Nephron (organoid): ENCODE measurements around the gene PKNOX2.

Experiments used
- H3K27ac Mint-ChIP-seq, 3 experiments: 2 replicates each; pipeline ENCODE4 v1.8.0; 2020; ENCODE audit warnings: mixed read lengths in 3 of 3, mild to moderate bottlenecking in 2 of 3, moderate library complexity in 1 of 3
- H3K27me3 Mint-ChIP-seq: 2 replicates; pipeline ENCODE4 v1.8.0; 2021; ENCODE audit warnings: low read depth, mild to moderate bottlenecking, moderate library complexity, mixed read lengths
- H3K36me3 Mint-ChIP-seq: 2 replicates; pipeline ENCODE4 v1.8.0; 2020; ENCODE audit warnings: low read depth, mixed read lengths
- H3K4me1 Mint-ChIP-seq: 2 replicates; pipeline ENCODE4 v1.8.0; 2020; ENCODE audit warnings: mixed read lengths
- H3K4me3 Mint-ChIP-seq, 3 experiments: 2 replicates each; pipeline ENCODE4 v1.8.0; 2020; ENCODE audit warnings: mild to moderate bottlenecking in 3 of 3, mixed read lengths in 3 of 3, moderate library complexity in 2 of 3
- H3K9me3 Mint-ChIP-seq: 2 replicates; pipeline ENCODE4 v1.8.0; 2020; ENCODE audit warnings: mixed read lengths
- TF ChIP-seq, protein P1 (sequence below), 3 experiments: fragments of 200-600 bp; sonication (generic); IDR thresholded peaks; one replicate each; pipeline ENCODE4 v1.5.0; 2021; ENCODE audit warnings: antibody characterized with exemption in 3 of 3; ENCODE audit not compliant: unreplicated experiment in 3 of 3

PKNOX2 gene

GRCh38 chr11:125343718-125344131 is 179.2 kb downstream of the PKNOX2 start:
- H3K4me3 Mint-ChIP-seq, result peak overlapping the region in 2 of 3 experiments; percentile 24 to 27
- peak overlapping the region; percentile 60 to 87 (median 87) for H3K27ac Mint-ChIP-seq
- H3K9me3 Mint-ChIP-seq, result no peaks in the 10 kb centered on the region
- peaks cover 6% of the 10 kb centered on the region for H3K27me3 Mint-ChIP-seq
- peaks cover 4% of the 10 kb centered on the region for H3K36me3 Mint-ChIP-seq
- TF ChIP-seq, protein P1, sequence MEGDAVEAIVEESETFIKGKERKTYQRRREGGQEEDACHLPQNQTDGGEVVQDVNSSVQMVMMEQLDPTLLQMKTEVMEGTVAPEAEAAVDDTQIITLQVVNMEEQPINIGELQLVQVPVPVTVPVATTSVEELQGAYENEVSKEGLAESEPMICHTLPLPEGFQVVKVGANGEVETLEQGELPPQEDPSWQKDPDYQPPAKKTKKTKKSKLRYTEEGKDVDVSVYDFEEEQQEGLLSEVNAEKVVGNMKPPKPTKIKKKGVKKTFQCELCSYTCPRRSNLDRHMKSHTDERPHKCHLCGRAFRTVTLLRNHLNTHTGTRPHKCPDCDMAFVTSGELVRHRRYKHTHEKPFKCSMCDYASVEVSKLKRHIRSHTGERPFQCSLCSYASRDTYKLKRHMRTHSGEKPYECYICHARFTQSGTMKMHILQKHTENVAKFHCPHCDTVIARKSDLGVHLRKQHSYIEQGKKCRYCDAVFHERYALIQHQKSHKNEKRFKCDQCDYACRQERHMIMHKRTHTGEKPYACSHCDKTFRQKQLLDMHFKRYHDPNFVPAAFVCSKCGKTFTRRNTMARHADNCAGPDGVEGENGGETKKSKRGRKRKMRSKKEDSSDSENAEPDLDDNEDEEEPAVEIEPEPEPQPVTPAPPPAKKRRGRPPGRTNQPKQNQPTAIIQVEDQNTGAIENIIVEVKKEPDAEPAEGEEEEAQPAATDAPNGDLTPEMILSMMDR (IDR thresholded peaks at IDR 0.05; ENCODE audit: unreplicated experiment in 3 of 3), result no peak
- H3K4me1 Mint-ChIP-seq, result peaks cover 92% of the 10 kb centered on the region

DNA sequence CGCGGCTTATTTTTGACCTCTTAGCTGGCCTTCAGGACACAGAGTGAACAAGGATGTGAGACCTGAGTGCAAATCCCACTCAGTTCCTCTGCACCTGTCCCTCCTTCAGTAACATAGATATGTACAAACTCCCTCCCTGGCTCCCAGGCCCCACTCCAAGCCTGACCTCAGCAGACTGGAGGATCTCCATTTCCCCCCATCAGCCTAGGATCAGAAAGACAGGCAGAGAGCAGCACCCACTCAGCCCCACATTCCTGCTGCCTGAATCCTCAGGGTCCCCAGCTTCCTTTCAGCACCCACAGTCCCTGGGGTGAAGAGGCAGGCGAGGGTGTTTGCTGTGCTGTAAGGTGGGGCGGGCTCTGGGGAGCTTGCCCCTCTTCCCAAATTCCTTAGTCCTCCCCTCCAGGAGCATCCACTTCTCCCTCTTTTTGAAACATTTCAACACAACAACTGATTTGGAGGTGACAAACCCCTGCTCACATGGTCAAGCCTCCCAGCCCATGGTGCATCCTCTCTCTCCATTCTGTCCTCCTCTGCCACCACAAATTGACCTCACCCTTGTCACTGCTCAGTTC is 180.4 kb downstream of the PKNOX2 start:
- TF ChIP-seq, protein P1 (IDR thresholded peaks at IDR 0.05; ENCODE audit: unreplicated experiment in 3 of 3), result no peak
- H3K4me3 Mint-ChIP-seq, result peak overlapping the region in 2 of 3 experiments; percentile 43 to 63
- H3K36me3 Mint-ChIP-seq, result peaks cover under 1% of the 10 kb centered on the region
- peaks cover 92% of the 10 kb centered on the region for H3K4me1 Mint-ChIP-seq
- peak overlapping the region; percentile 87 to 91 (median 87) for H3K27ac Mint-ChIP-seq
- H3K9me3 Mint-ChIP-seq, result no peaks in the 10 kb centered on the region
- H3K27me3 Mint-ChIP-seq, result peaks cover 4% of the 10 kb centered on the region

GRCh38 chr11:125345421-125346178 is 181.0 kb downstream of the PKNOX2 start:
- peak overlapping the region; percentile 7 to 63 (median 43) for H3K4me3 Mint-ChIP-seq
- H3K27me3 Mint-ChIP-seq, result peaks cover 4% of the 10 kb centered on the region
- H3K36me3 Mint-ChIP-seq, result no peaks in the 10 kb centered on the region
- peaks cover 88% of the 10 kb centered on the region for H3K4me1 Mint-ChIP-seq
- no peaks in the 10 kb centered on the region for H3K9me3 Mint-ChIP-seq
- TF ChIP-seq, protein P1 (IDR thresholded peaks at IDR 0.05; ENCODE audit: unreplicated experiment in 3 of 3), result peak; percentile 85 to 93 (median 88)
- peak overlapping the region; percentile 87 to 91 (median 87) for H3K27ac Mint-ChIP-seq

GRCh38 chr11:125346179-125346530 is 181.6 kb downstream of the PKNOX2 start:
- TF ChIP-seq, protein P1 (IDR thresholded peaks at IDR 0.05; ENCODE audit: unreplicated experiment in 3 of 3), result no peak
- peaks cover 4% of the 10 kb centered on the region for H3K27me3 Mint-ChIP-seq

DNA sequence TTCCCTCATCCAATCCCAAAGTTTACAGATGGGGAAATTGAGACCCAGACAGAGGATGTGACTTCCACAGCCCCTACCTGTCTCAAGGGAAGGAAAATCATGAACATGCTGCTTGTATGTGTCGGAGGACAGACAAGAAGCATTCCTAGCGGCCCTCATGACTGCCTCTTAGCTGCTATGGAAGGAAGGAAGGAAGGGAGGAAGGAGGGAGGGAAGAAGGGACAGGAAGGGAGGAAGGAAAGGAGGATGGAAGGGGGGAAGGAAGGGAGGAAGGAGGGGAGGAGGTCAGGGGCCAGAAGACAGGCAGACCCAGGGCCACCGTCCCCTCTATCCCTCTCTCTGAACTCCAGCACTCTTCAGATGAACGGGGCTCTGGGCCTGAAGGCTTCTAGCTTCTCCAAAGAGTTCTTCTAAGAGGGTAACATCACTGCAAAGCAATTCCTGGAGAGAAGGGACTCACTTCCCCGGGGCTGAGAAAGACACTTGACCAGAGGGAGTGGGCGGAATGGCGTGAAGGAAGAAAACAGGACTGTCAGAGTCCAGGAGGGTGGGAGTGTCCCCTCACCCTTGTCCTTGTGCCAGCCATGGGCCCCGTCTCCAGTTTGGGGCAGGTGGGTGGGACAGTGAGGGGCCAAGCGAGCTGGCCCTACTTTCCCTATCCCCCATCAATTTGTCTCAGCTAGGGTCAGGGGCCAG is 182.2 kb downstream of the PKNOX2 start:
- H3K4me1 Mint-ChIP-seq, result peaks cover 82% of the 10 kb centered on the region
- H3K27ac Mint-ChIP-seq, result peak overlapping the region; percentile 87 to 93 (median 91)
- H3K9me3 Mint-ChIP-seq, result no peaks in the 10 kb centered on the region
- TF ChIP-seq, protein P1 (IDR thresholded peaks at IDR 0.05; ENCODE audit: unreplicated experiment in 3 of 3), result no peak
- H3K27me3 Mint-ChIP-seq, result peaks cover 4% of the 10 kb centered on the region
- peaks cover 2% of the 10 kb centered on the region for H3K36me3 Mint-ChIP-seq
- no peak overlapping the region for H3K4me3 Mint-ChIP-seq

More at GRCh38 chr11:125346179-125346530, 181.6 kb downstream of the PKNOX2 start:
- no peak overlapping the region for H3K4me3 Mint-ChIP-seq
- peaks cover 87% of the 10 kb centered on the region for H3K4me1 Mint-ChIP-seq
- H3K27ac Mint-ChIP-seq, result peak overlapping the region; percentile 87 to 93 (median 91)
- H3K9me3 Mint-ChIP-seq, result no peaks in the 10 kb centered on the region
- H3K36me3 Mint-ChIP-seq, result no peaks in the 10 kb centered on the region
